GM12878 (cell line): Measurements from ENCODE around the gene MSX2.

ENCODE experiments used
- BRCA1 ChIP-seq: IDR thresholded peaks from 2 replicates; pipeline ENCODE4 v1.6.1; 2011; ENCODE audit warnings: low read depth, low read length, improper control_type of control experiment
- EP300 ChIP-seq, 2 experiments: fragments of 150-350 bp in 1 of 2; IDR thresholded peaks; 2 replicates each; pipeline ENCODE4 v1.6.1; 2011 to 2012; ENCODE audit warnings: low read depth in 2 of 2, low read length in 2 of 2, borderline replicate concordance in 1 of 2, improper control_type of control experiment in 1 of 2, inconsistent platforms in 1 of 2; ENCODE audit not compliant: control insufficient read depth in 1 of 2
- MAX ChIP-seq: IDR thresholded peaks from 2 replicates; pipeline ENCODE4 v1.6.1; 2012; ENCODE audit warnings: low read depth, low read length, improper control_type of control experiment
- NFYB ChIP-seq: IDR thresholded peaks from 2 replicates; pipeline ENCODE4 v1.6.1; 2011; ENCODE audit warnings: low read depth, mild to moderate bottlenecking, low read length, improper control_type of control experiment, moderate library complexity; ENCODE audit not compliant: insufficient read depth

DNA sequence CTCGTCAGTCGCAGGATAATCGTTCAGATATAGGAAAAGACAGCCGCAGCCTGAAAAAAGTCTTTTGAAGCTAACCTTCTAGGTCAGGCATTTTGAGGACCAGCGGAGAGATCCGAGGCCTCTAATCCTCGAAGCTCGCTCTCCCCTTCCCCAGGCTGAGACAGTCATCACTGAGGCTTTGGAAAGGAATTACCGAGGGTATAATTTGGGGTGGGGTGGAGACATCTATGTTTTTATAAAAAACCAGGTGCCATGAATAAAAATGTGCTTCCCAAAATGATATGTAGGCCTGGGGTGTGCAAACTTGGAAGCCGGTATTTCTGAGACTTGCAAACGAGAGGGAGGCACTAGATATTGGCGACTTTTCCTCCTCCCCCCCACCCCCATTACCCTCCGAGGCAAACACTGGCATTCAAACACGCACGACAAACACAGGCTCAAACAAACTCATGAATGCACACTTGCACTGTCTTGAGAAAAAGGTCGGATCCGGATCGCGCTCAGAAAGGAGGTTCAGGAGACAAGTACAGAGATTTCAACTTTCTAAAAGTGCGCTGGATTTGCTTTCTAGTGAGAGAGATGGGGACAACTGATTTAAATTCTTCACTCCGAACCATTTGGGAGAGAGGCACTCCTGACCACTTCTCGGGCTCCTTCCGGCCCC is 935 bp upstream of the MSX2 start:
- TF ChIP-seq EP300 (IDR thresholded peaks at IDR 0.05; ENCODE audit: borderline replicate concordance in 1 of 2, control insufficient read depth in 1 of 2, low read depth in 2 of 2, low read length in 2 of 2) (no peak), BRCA1 (no peak), NFYB (no peak), MAX (no peak)
